ENCODE data around the gene FAM78A.

GRCh38 chr9:131308452-131308851, 32.1 kb upstream of the FAM78A start:
- no peak for TF ChIP-seq CTCF (IDR thresholded peaks at IDR 0.05)
- TF ChIP-seq EP300 (IDR thresholded peaks at IDR 0.05) = no peak
- no peak for TF ChIP-seq POLR2A (IDR thresholded peaks at IDR 0.05)
- no peak for TF ChIP-seq POLR2AphosphoS5 (IDR thresholded peaks at IDR 0.05)

Data from sigmoid colon (tissue), 4 donors.